Activated T-cell treated with anti-CD3 and anti-CD28 coated beads for 1 hour (primary cell): ENCODE measurements around the gene RFX3.

Experiments
- DNase-seq: peaks from one replicate; pipeline ENCODE4 v3.0.0-alpha.2; 2020; ENCODE audit warnings: low read depth

The RFX3 gene

GRCh38 chr9:3277200-3277599 is 248.6 kb downstream of the RFX3 start:
- no peak for DNase-seq

GRCh38 chr9:3271581-3271980 is 254.2 kb downstream of the RFX3 start:
- DNase-seq, result no peak

- no peak for DNase-seq
Observed at GRCh38 chr9:3271157-3271556, 254.6 kb downstream of the RFX3 start.

GRCh38 chr9:3268223-3268622 is 257.6 kb downstream of the RFX3 start:
- no peak for DNase-seq

GRCh38 chr9:3263698-3264097 is 262.1 kb downstream of the RFX3 start:
- DNase-seq, result no peak

GRCh38 chr9:3262826-3263529 is 262.8 kb downstream of the RFX3 start:
- no peak for DNase-seq

- no peak for DNase-seq
Observed at GRCh38 chr9:3261484-3261883, 264.3 kb downstream of the RFX3 start.

- no peak for DNase-seq
Observed at GRCh38 chr9:3256571-3257330, 269.1 kb downstream of the RFX3 start.

- DNase-seq, result no peak
Observed at GRCh38 chr9:3251309-3251708, 274.5 kb downstream of the RFX3 start.

GRCh38 chr9:3250741-3251140 is 275.1 kb downstream of the RFX3 start:
- no peak for DNase-seq

GRCh38 chr9:3247211-3247610 is 278.6 kb downstream of the RFX3 start:
- no peak for DNase-seq

GRCh38 chr9:3246241-3246640 is 279.6 kb downstream of the RFX3 start:
- DNase-seq, result no peak

GRCh38 chr9:3244963-3245653 is 280.7 kb downstream of the RFX3 start:
- no peak for DNase-seq

GRCh38 chr9:3243683-3244082 is 282.1 kb downstream of the RFX3 start:
- DNase-seq, result no peak

GRCh38 chr9:3241290-3241689 is 284.5 kb downstream of the RFX3 start:
- no peak for DNase-seq

- DNase-seq, result peak; percentile 34
Observed at GRCh38 chr9:3240656-3241268, 285.0 kb downstream of the RFX3 start.

GRCh38 chr9:3239240-3239639 is 286.6 kb downstream of the RFX3 start:
- DNase-seq, result no peak

- no peak for DNase-seq
Observed at GRCh38 chr9:3238236-3238635, 287.6 kb downstream of the RFX3 start.

GRCh38 chr9:3237121-3237520 is 288.7 kb downstream of the RFX3 start:
- DNase-seq, result no peak

- no peak for DNase-seq
Observed at GRCh38 chr9:3235497-3235896, 290.3 kb downstream of the RFX3 start.

GRCh38 chr9:3224931-3225330 is 300.9 kb downstream of the RFX3 start:
- no peak for DNase-seq

GRCh38 chr9:3215658-3216057 is 310.1 kb downstream of the RFX3 start:
- DNase-seq, result no peak

GRCh38 chr9:3214741-3215140 is 311.1 kb downstream of the RFX3 start:
- DNase-seq, result no peak
